ENCODE data around the gene FAM131C. TPM values are rescaled to one million over a fixed set of nuclear protein-coding genes. Genes with fewer than 3 reads are reported as not detected.
"Not testable (repeated sequence)": the region's sequence is repeated elsewhere in the genome, so short reads cannot be mapped to it uniquely, and the experiment has no call there.

The FAM131C gene
- total and polyA plus RNA-seq, 2 experiments from 2014 or later: 0.71 to 1.3 TPM

DNA sequence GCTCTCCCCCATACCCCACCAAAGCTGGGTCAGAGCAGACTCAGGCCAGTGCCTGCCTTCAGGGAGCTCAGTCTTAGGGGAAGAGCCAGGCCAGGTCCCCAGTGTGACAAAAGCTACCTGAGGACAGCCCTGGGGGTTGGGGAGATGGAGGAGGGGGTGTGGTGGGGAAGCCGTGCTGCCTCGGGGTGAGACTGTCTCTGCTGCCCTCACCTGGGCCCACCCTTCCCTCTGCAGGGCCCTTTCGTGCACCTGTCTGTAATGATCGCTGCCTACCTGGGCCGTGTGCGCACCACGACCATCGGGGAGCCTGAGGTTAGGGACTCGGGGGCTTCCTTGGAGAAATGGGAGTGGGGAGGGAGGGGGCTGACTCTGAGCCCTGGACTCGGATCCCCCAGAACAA lies 47.1 kb downstream of the FAM131C start:
- Histone ChIP-seq H3K4me1 (ENCODE audit: insufficient read depth) (peaks cover 11% of the 10 kb centered on the region), H3K4me3 (peak overlapping the region; percentile 57), H3K4me2 (peak overlapping the region; percentile 83), H2AFZ (0 out of 2 replicates have a peak overlapping the region, but pooled peaks have one; percentile 66)
- DNase-seq (ENCODE audit: low spot score) (peak; percentile 74), ATAC-seq (peak; percentile 77)
- not testable (repeated sequence) for H3K36me3 ChIP-seq (ENCODE audit: insufficient read depth); H3K27ac ChIP-seq (ENCODE audit: low read depth); H3K27ac Mint-ChIP-seq; H3K36me3 Mint-ChIP-seq (ENCODE audit: low read depth); H3K27me3 ChIP-seq (ENCODE audit: insufficient read depth); H3K79me2 ChIP-seq (replicated peaks; ENCODE audit: insufficient read depth); H3K9me3 Mint-ChIP-seq; H3F3A ChIP-seq (replicated peaks; ENCODE audit: low read depth); H4K20me1 ChIP-seq (replicated peaks; ENCODE audit: insufficient read depth); H3K9me2 ChIP-seq (ENCODE audit: insufficient read depth)
- TF ChIP-seq, protein P1, sequence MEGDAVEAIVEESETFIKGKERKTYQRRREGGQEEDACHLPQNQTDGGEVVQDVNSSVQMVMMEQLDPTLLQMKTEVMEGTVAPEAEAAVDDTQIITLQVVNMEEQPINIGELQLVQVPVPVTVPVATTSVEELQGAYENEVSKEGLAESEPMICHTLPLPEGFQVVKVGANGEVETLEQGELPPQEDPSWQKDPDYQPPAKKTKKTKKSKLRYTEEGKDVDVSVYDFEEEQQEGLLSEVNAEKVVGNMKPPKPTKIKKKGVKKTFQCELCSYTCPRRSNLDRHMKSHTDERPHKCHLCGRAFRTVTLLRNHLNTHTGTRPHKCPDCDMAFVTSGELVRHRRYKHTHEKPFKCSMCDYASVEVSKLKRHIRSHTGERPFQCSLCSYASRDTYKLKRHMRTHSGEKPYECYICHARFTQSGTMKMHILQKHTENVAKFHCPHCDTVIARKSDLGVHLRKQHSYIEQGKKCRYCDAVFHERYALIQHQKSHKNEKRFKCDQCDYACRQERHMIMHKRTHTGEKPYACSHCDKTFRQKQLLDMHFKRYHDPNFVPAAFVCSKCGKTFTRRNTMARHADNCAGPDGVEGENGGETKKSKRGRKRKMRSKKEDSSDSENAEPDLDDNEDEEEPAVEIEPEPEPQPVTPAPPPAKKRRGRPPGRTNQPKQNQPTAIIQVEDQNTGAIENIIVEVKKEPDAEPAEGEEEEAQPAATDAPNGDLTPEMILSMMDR (conservative IDR thresholded peaks at IDR 0.05; ENCODE audit: low read depth in 2 of 2): peak; percentile 26 to 64; a peak in 3 of 4 replicates
- peaks cover 26% of the 10 kb centered on the region for H3K27me3 Mint-ChIP-seq (ENCODE audit: insufficient read depth, low read depth, poor library complexity)
- H3K4me3 Mint-ChIP-seq: peak overlapping the region; percentile 67; the same call in 2 of the 3 replicates
- peaks cover 11% of the 10 kb centered on the region for H3K4me1 Mint-ChIP-seq

DNA sequence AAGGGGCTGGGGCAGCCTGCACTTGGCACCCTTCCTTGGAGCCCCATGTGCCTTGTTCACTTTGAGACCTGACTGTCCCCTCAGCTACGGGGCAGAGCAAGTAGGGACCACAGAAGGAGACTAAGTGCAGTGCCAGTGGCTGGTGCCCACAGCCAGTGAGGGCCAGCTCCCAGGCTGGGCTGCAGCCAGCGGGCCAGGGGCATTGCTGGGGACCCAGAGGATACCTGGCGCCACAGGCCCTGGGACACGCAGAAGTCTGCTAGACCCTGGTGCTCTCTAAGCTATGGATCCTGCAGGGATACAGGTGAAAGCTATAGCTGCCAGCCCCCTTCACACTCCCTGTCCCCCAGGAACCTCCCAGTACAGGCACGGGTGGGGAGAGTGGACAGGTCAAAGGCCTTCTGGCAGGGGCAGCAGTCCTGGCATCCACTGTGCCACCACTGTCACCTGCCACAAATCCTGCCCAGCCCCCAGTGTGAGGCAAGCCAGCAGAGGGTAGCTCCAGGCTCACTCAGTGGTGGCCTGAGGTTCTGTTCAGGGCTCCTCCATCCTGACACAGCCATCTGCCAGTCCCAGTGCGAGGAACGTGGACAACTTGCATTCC lies 50.3 kb downstream of the FAM131C start:
- Mint-ChIP-seq H3K36me3 (ENCODE audit: low read depth) (no peaks in the 10 kb centered on the region), H3K4me3 (no peak overlapping the region)

More for the DNA sequence above, 50.3 kb downstream of the FAM131C start:
- H3K27me3 ChIP-seq (ENCODE audit: insufficient read depth): no peaks in the 10 kb centered on the region
- peaks cover 7% of the 10 kb centered on the region for H3K4me1 ChIP-seq (ENCODE audit: insufficient read depth)
- no peak overlapping the region for H3K4me2 ChIP-seq
- no peak for ATAC-seq
- H3K36me3 ChIP-seq (ENCODE audit: insufficient read depth): no peaks in the 10 kb centered on the region
- H3F3A ChIP-seq (replicated peaks; ENCODE audit: low read depth): no peaks in the 10 kb centered on the region
- H2AFZ ChIP-seq: no peak overlapping the region
- Mint-ChIP-seq H3K27me3 (ENCODE audit: insufficient read depth, low read depth, poor library complexity) (peaks cover 27% of the 10 kb centered on the region), H3K9me3 (no peaks in the 10 kb centered on the region), H3K27ac (no peak overlapping the region), H3K4me1 (peaks cover 19% of the 10 kb centered on the region)
- no peaks in the 10 kb centered on the region for H3K79me2 ChIP-seq (replicated peaks; ENCODE audit: insufficient read depth)
- no peak overlapping the region for H3K27ac ChIP-seq (ENCODE audit: low read depth)
- no peak for TF ChIP-seq EZH2phosphoT487 (IDR thresholded peaks at IDR 0.05; ENCODE audit: unreplicated experiment)
- TF ChIP-seq, protein P2, sequence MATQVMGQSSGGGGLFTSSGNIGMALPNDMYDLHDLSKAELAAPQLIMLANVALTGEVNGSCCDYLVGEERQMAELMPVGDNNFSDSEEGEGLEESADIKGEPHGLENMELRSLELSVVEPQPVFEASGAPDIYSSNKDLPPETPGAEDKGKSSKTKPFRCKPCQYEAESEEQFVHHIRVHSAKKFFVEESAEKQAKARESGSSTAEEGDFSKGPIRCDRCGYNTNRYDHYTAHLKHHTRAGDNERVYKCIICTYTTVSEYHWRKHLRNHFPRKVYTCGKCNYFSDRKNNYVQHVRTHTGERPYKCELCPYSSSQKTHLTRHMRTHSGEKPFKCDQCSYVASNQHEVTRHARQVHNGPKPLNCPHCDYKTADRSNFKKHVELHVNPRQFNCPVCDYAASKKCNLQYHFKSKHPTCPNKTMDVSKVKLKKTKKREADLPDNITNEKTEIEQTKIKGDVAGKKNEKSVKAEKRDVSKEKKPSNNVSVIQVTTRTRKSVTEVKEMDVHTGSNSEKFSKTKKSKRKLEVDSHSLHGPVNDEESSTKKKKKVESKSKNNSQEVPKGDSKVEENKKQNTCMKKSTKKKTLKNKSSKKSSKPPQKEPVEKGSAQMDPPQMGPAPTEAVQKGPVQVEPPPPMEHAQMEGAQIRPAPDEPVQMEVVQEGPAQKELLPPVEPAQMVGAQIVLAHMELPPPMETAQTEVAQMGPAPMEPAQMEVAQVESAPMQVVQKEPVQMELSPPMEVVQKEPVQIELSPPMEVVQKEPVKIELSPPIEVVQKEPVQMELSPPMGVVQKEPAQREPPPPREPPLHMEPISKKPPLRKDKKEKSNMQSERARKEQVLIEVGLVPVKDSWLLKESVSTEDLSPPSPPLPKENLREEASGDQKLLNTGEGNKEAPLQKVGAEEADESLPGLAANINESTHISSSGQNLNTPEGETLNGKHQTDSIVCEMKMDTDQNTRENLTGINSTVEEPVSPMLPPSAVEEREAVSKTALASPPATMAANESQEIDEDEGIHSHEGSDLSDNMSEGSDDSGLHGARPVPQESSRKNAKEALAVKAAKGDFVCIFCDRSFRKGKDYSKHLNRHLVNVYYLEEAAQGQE (IDR thresholded peaks at IDR 0.05; ENCODE audit: unreplicated experiment): no peak
- TF ChIP-seq, protein P1 (conservative IDR thresholded peaks at IDR 0.05; ENCODE audit: low read depth in 2 of 2): no peak
- TF ChIP-seq, protein P3, sequence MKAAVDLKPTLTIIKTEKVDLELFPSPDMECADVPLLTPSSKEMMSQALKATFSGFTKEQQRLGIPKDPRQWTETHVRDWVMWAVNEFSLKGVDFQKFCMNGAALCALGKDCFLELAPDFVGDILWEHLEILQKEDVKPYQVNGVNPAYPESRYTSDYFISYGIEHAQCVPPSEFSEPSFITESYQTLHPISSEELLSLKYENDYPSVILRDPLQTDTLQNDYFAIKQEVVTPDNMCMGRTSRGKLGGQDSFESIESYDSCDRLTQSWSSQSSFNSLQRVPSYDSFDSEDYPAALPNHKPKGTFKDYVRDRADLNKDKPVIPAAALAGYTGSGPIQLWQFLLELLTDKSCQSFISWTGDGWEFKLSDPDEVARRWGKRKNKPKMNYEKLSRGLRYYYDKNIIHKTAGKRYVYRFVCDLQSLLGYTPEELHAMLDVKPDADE (IDR thresholded peaks at IDR 0.05): no peak
- TF ChIP-seq ZNF331 (CRISPR knock-in tag; IDR thresholded peaks at IDR 0.05; ENCODE audit: low read depth): no peak
- TF ChIP-seq POLR2AphosphoS5 (IDR thresholded peaks at IDR 0.05; ENCODE audit: low read depth): no peak
- no peak overlapping the region for H3K4me3 ChIP-seq
- H4K20me1 ChIP-seq (replicated peaks; ENCODE audit: insufficient read depth): no peaks in the 10 kb centered on the region
- no peak for DNase-seq (ENCODE audit: low spot score)
- H3K9me2 ChIP-seq (ENCODE audit: insufficient read depth): no peaks in the 10 kb centered on the region

Measured in GM23338 (cell line).